Measurements from ENCODE around the gene OR2AP1. TPM values are rescaled to one million over a fixed set of nuclear protein-coding genes. Genes with fewer than 3 reads are reported as not detected.
"Not testable (repeated sequence)": the region's sequence is repeated elsewhere in the genome, so short reads cannot be mapped to it uniquely, and the experiment has no call there.

The OR2AP1 gene
- total RNA-seq (not detected), polyA plus RNA-seq (not detected)

DNA sequence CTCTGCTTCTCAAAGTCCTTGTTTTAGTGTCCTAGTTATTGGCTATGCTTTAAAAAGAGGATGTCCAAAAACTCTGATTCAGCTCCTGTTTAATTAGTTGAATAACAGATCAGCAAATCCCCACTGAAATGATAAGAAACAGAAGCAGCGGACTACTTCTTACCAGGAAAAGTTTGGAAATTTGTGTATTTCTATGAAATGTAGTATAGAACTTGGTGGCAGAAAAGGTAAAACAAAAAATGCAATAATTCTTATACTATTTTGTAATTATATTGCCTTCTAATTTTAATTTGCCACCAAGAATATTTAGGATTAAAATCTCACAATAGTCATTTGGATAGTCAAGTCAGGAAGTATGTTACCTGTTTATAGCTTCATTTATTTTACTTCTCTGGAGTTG is at the start of gene OR2AP1:
TSS of gene OR2AP1 (plus strand) at position 301 of the 400 bp plus-strand sequence. CDS start 1,947 bp downstream, outside the sequence.
- POLR2A ChIA-PET = no interaction called here

DNA sequence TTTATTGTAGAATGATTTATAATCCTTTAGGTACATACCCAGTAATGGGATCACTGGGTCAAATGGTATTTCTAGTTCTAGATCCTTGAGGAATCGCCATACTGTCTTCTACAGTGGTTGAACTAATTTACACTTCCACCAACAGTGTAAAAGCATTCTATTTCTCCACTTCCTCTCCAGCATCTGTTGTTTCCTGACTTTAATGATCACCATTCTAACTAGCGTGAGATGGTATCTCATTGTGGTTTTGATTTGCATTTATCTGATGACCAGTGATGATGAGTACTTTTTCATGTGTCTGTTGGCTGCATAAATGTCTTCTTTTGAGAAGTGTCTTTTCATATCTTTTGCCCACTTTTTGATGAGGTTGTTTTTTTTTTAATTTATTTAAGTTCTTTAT is 24.0 kb upstream of the OR2AP1 start:
- H3K4me1 Mint-ChIP-seq; H3K9me3 Mint-ChIP-seq; H3K4me3 ChIP-seq (ENCODE audit: low read length); H3K4me3 Mint-ChIP-seq; H3K36me3 ChIP-seq (ENCODE audit: insufficient read depth, low read length); H3K27ac Mint-ChIP-seq; CTCF ChIA-PET; H3K27me3 ChIP-seq (ENCODE audit: insufficient read depth, low read length, poor library complexity, severe bottlenecking); H3K9me3 ChIP-seq (ENCODE audit: low read length); H3K36me3 Mint-ChIP-seq; POLR2A ChIA-PET; H3K27ac ChIP-seq (ENCODE audit: low read depth, low read length); H3K4me1 ChIP-seq (ENCODE audit: insufficient read depth, low read length); DNase-seq: not testable (repeated sequence)
- peaks cover 15 to 72% of the 10 kb centered on the region in 2 donors for H3K27me3 Mint-ChIP-seq

More for the DNA sequence above, at the start of gene OR2AP1:
- Mint-ChIP-seq H3K27me3 (peaks cover 14 to 36% of the 10 kb centered on the region in 2 donors), H3K9me3 (peaks cover 20 to 39% (median 33%) of the 10 kb centered on the region in 5 donors), H3K4me3 (no peak within 1 kb of the TSS), H3K27ac (no peak within 1 kb of the TSS), H3K36me3 (peaks cover 2 to 20% (median 2%) of the 10 kb centered on the region in 3 donors), H3K4me1 (no peaks in the 10 kb centered on the region)
- Histone ChIP-seq H3K4me1 (ENCODE audit: insufficient read depth, low read length) (no peaks in the 10 kb centered on the region), H3K27ac (ENCODE audit: low read depth, low read length) (no peak within 1 kb of the TSS), H3K4me3 (ENCODE audit: low read length) (no peak within 1 kb of the TSS), H3K36me3 (ENCODE audit: insufficient read depth, low read length) (no peaks in the 10 kb centered on the region), H3K9me3 (ENCODE audit: low read length) (peaks cover 6% of the 10 kb centered on the region), H3K27me3 (ENCODE audit: insufficient read depth, low read length, poor library complexity, severe bottlenecking) (no peaks in the 10 kb centered on the region)
- CTCF ChIA-PET = no interaction called here
- DNase-seq = no peak

DNA sequence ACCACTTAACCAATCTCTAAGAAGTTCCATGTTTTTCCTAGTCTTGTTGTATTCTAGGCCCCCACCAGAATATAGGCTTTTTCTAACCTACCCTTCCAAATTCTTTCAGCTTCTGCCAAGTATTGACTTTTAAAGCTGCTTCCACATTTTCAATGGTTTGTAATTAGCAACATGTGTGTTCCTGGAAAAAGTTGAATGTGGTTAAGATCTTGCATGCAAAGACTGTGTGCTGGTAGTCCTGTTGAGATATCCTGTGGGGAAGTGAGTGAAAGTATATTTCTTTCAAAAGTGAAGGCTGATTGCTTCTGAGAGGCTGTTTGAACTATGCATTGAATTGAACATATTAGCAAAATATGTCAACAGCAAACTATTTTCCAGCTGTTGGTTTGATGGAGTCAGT is 23.5 kb upstream of the OR2AP1 start:
- H3K27ac ChIP-seq (ENCODE audit: low read depth, low read length) = no peak overlapping the region
- H3K4me1 Mint-ChIP-seq = no peaks in the 10 kb centered on the region
- no peaks in the 10 kb centered on the region for H3K9me3 ChIP-seq (ENCODE audit: low read length)
- no peak overlapping the region for H3K27ac Mint-ChIP-seq
- no peak overlapping the region for H3K4me3 Mint-ChIP-seq
- ChIA-PET CTCF (no interaction called here), POLR2A (no interaction called here)
- H3K27me3 Mint-ChIP-seq = peaks cover 15 to 67% of the 10 kb centered on the region in 2 donors
- H3K9me3 Mint-ChIP-seq = peaks cover 3 to 4% (median 4%) of the 10 kb centered on the region in 5 donors
- no peak for DNase-seq
- no peak overlapping the region for H3K4me3 ChIP-seq (ENCODE audit: low read length)
- H3K27me3 ChIP-seq (ENCODE audit: insufficient read depth, low read length, poor library complexity, severe bottlenecking) = no peaks in the 10 kb centered on the region
- peaks cover 0 to 4% (median 0%) of the 10 kb centered on the region in 3 donors for H3K36me3 Mint-ChIP-seq
- no peaks in the 10 kb centered on the region for H3K4me1 ChIP-seq (ENCODE audit: insufficient read depth, low read length)
- no peaks in the 10 kb centered on the region for H3K36me3 ChIP-seq (ENCODE audit: insufficient read depth, low read length)

DNA sequence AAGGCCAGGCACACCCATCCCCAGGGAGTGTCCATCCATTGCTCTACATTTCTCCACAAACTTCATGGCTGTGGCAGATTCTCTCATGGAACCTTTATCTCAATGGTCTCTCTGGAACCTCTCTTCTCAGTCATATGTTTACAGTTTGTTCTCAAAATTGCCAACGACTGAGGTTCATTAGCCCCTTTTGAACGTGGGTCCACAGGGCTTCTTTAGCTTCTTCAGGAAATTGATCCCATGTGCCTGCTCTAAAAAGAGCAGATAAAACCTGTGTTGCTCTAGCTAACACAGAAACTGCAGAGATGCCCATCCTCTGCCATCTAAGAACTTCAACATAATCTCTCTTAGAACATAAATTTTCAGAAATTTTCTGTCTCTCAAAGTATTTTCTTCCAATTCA is 23.0 kb upstream of the OR2AP1 start, which contains the start of gene OR6C4:
TSS of gene OR6C4 (plus strand) at position 301 of the 400 bp plus-strand sequence. CDS start 1,625 bp downstream, outside the sequence.
- Histone ChIP-seq H3K36me3 (ENCODE audit: insufficient read depth, low read length) (no peaks in the 10 kb centered on the region), H3K4me1 (ENCODE audit: insufficient read depth, low read length) (no peaks in the 10 kb centered on the region), H3K27me3 (ENCODE audit: insufficient read depth, low read length, poor library complexity, severe bottlenecking) (no peaks in the 10 kb centered on the region), H3K9me3 (ENCODE audit: low read length) (no peaks in the 10 kb centered on the region), H3K27ac (ENCODE audit: low read depth, low read length) (no peak within 1 kb of the TSS), H3K4me3 (ENCODE audit: low read length) (no peak within 1 kb of the TSS)
- peaks cover 0 to 7% (median 0%) of the 10 kb centered on the region in 3 donors for H3K36me3 Mint-ChIP-seq
- H3K27ac Mint-ChIP-seq = no peak within 1 kb of the TSS
- H3K27me3 Mint-ChIP-seq = peaks cover 14 to 67% of the 10 kb centered on the region in 2 donors
- H3K4me3 Mint-ChIP-seq = no peak within 1 kb of the TSS
- H3K9me3 Mint-ChIP-seq = peaks cover 3 to 4% (median 4%) of the 10 kb centered on the region in 5 donors
- H3K4me1 Mint-ChIP-seq = no peaks in the 10 kb centered on the region
- ChIA-PET POLR2A (no interaction called here), CTCF (no interaction called here)
- no peak for DNase-seq

DNA sequence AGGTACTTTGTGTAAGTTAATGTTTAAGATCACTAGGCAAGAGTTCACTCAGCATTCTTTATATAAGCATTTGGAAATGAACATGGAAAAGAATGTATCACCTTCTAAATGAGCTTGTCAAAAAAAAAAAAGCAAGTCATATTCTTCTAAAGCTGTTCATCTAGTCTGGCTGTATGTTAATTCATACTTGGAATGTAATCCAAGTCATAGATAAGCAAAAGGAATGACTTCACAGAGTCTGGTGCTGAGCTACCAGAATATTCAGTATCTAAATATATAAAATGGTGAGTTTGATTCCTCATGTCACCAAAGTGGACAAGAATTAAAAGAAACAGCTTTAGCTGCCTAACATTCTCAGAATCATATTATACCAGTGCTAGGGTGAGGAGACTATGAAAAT is 18.0 kb upstream of the OR2AP1 start:
- Mint-ChIP-seq H3K27ac (no peak overlapping the region), H3K36me3 (peaks cover 0 to 3% (median 0%) of the 10 kb centered on the region in 3 donors), H3K4me3 (no peak overlapping the region), H3K27me3 (peaks cover 19 to 46% of the 10 kb centered on the region in 2 donors), H3K4me1 (no peaks in the 10 kb centered on the region), H3K9me3 (peaks cover 11 to 30% (median 25%) of the 10 kb centered on the region in 5 donors)
- ChIA-PET CTCF (interaction anchor here (1.2 kb wide), 1 partner anchor 18 kb away, joined by 3 read pairs; no protein-coding TSS in a partner anchor), POLR2A (no interaction called here)
- H3K4me1 ChIP-seq (ENCODE audit: insufficient read depth, low read length) = no peaks in the 10 kb centered on the region
- H3K27me3 ChIP-seq (ENCODE audit: insufficient read depth, low read length, poor library complexity, severe bottlenecking) = no peaks in the 10 kb centered on the region
- no peak for DNase-seq
- H3K27ac ChIP-seq (ENCODE audit: low read depth, low read length) = no peak overlapping the region
- no peak overlapping the region for H3K4me3 ChIP-seq (ENCODE audit: low read length)
- no peaks in the 10 kb centered on the region for H3K9me3 ChIP-seq (ENCODE audit: low read length)
- no peaks in the 10 kb centered on the region for H3K36me3 ChIP-seq (ENCODE audit: insufficient read depth, low read length)

DNA sequence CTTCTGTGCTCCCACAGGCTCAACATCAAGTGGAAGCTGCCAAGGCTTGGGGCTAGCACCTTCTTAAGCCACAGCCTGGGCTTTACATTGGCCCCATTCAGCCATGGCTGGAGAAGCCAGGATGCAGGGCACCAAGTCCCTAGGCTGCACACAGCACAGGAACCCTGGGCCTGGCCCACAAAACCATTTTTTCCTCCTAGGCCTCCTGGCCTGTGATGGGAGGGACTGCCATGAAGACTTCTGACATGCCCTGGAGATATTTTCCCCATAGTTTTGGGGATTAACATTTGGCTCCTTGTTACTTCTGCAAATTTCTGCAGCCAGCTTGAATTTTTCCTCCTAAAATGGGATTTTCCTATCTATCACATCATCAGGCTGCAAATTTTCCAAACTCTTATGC is 2.2 kb upstream of the OR2AP1 start:
- DNase-seq; H3K27me3 ChIP-seq (ENCODE audit: insufficient read depth, low read length, poor library complexity, severe bottlenecking); H3K27ac ChIP-seq (ENCODE audit: low read depth, low read length); POLR2A ChIA-PET; H3K4me3 ChIP-seq (ENCODE audit: low read length); H3K27ac Mint-ChIP-seq; CTCF ChIA-PET; H3K4me1 ChIP-seq (ENCODE audit: insufficient read depth, low read length); H3K36me3 ChIP-seq (ENCODE audit: insufficient read depth, low read length); H3K4me3 Mint-ChIP-seq; H3K9me3 ChIP-seq (ENCODE audit: low read length); H3K4me1 Mint-ChIP-seq: not testable (repeated sequence)
- peaks cover 2 to 21% (median 2%) of the 10 kb centered on the region in 3 donors for H3K36me3 Mint-ChIP-seq
- peaks cover 20 to 41% (median 38%) of the 10 kb centered on the region in 5 donors for H3K9me3 Mint-ChIP-seq
- peaks cover 14 to 35% of the 10 kb centered on the region in 2 donors for H3K27me3 Mint-ChIP-seq

DNA sequence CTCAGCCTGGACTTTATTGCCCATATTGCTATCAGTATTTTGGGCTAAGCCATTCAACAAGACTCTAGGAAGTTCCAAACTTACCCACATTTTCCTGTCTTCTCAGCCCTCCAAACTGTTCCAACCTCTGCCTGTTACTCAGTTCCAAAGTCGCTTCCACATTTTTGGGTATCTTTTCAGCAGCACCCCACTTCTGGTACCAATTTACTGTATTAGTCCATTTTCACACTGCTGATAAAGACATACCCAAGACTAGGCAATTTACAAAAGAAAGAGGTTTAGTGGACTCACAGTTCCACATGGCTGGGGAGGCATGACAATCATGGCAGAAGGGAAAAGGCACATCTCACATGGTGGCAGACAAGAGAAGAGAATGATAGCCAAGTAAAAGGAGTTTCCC is 1.6 kb upstream of the OR2AP1 start:
- H3K27ac ChIP-seq (ENCODE audit: low read depth, low read length); H3K4me1 ChIP-seq (ENCODE audit: insufficient read depth, low read length); H3K27me3 ChIP-seq (ENCODE audit: insufficient read depth, low read length, poor library complexity, severe bottlenecking); H3K4me1 Mint-ChIP-seq; H3K4me3 ChIP-seq (ENCODE audit: low read length); DNase-seq; H3K27ac Mint-ChIP-seq; H3K9me3 ChIP-seq (ENCODE audit: low read length); POLR2A ChIA-PET; H3K36me3 ChIP-seq (ENCODE audit: insufficient read depth, low read length); H3K4me3 Mint-ChIP-seq; CTCF ChIA-PET: not testable (repeated sequence)
- Mint-ChIP-seq H3K27me3 (peaks cover 14 to 36% of the 10 kb centered on the region in 2 donors), H3K36me3 (peaks cover 2 to 21% (median 2%) of the 10 kb centered on the region in 3 donors), H3K9me3 (peaks cover 20 to 41% (median 36%) of the 10 kb centered on the region in 5 donors)

DNA sequence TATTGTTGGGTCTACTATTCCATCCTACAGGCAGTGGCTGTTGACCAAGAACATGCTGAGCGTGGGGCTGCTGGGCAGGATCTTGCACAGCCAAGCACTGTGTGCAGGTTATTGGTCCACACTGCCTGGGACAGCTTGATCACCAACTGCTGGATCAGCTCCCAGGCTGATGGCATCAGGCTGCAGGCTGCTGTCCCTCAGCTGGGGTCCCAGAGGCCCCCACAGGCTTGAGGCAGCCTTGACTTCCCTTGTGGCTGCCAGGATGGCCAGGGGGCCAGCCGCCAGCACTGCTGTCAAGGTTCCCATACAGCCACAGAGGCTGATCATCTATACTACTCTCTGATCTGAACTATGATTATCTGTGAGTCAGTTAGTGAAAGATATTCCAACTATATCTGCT is 9.8 kb downstream of the OR2AP1 start:
- H3K27me3 Mint-ChIP-seq = peaks cover 19 to 61% of the 10 kb centered on the region in 2 donors
- POLR2A ChIA-PET = no interaction called here
- CTCF ChIA-PET = no interaction called here

More for the DNA sequence above, 9.8 kb downstream of the OR2AP1 start:
- Histone ChIP-seq H3K27ac (ENCODE audit: low read depth, low read length) (no peak overlapping the region), H3K9me3 (ENCODE audit: low read length) (no peaks in the 10 kb centered on the region), H3K36me3 (ENCODE audit: insufficient read depth, low read length) (no peaks in the 10 kb centered on the region), H3K4me1 (ENCODE audit: insufficient read depth, low read length) (no peaks in the 10 kb centered on the region), H3K27me3 (ENCODE audit: insufficient read depth, low read length, poor library complexity, severe bottlenecking) (no peaks in the 10 kb centered on the region), H3K4me3 (ENCODE audit: low read length) (no peak overlapping the region)
- no peaks in the 10 kb centered on the region for H3K36me3 Mint-ChIP-seq
- H3K27ac Mint-ChIP-seq = no peak overlapping the region
- peaks cover 4 to 11% (median 6%) of the 10 kb centered on the region in 5 donors for H3K9me3 Mint-ChIP-seq
- H3K4me1 Mint-ChIP-seq = no peaks in the 10 kb centered on the region
- H3K4me3 Mint-ChIP-seq = no peak overlapping the region
- no peak for DNase-seq
